Kidney epithelial cell (primary cell): Measurements from ENCODE around the gene TNPO1. TPM values are rescaled to one million over a fixed set of nuclear protein-coding genes. Genes with fewer than 3 reads are reported as not detected.
A peak's percentile ranks its signal among the peaks of the same experiment; 100 is the strongest.

Experiments
- DNase-seq: peaks from one replicate; pipeline ENCODE4 v3.0.0-alpha.2; 2010; ENCODE audit warnings: low read depth
- H3K27me3 ChIP-seq: 2 replicates; pipeline ENCODE4 v1.6.0; 2011; ENCODE audit warnings: low read length; ENCODE audit not compliant: control insufficient read depth, insufficient read depth
- H3K36me3 ChIP-seq: 2 replicates; pipeline ENCODE4 v1.5.1; 2011; ENCODE audit warnings: low read length; ENCODE audit not compliant: control insufficient read depth, insufficient read depth
- H3K4me3 ChIP-seq: 2 replicates; pipeline ENCODE4 v1.5.1; 2011; ENCODE audit warnings: low read depth, mild to moderate bottlenecking, control low read depth, low read length
- CTCF ChIP-seq: IDR thresholded peaks from 2 replicates; pipeline ENCODE4 v1.5.1; 2011; ENCODE audit warnings: mild to moderate bottlenecking, moderate library complexity, low read length, control low read depth, inconsistent platforms; ENCODE audit not compliant: insufficient read depth, poor library complexity, severe bottlenecking
- total RNA-seq: library from RNA; depleted of rRNA; stranded (reverse); fragments of >200 nt; gene quantifications from 2 replicates; pipeline ENCODE4 v1.2.3, GENCODE V29; 2015

The TNPO1 gene
- total RNA-seq, 1 donor from 2014 or later, result 118 TPM

GRCh38 chr5:72844218-72844603, 27.8 kb downstream of the TNPO1 start:
- H3K4me3 ChIP-seq, result no peak overlapping the region
- no peak for DNase-seq
- H3K36me3 ChIP-seq, result no peaks in the 10 kb centered on the region
- TF ChIP-seq CTCF, result no peak
- no peaks in the 10 kb centered on the region for H3K27me3 ChIP-seq

GRCh38 chr5:72845889-72846288, 29.4 kb downstream of the TNPO1 start:
- TF ChIP-seq CTCF, result no peak
- Histone ChIP-seq H3K36me3 (no peaks in the 10 kb centered on the region), H3K4me3 (no peak overlapping the region), H3K27me3 (no peaks in the 10 kb centered on the region)
- no peak for DNase-seq

DNA sequence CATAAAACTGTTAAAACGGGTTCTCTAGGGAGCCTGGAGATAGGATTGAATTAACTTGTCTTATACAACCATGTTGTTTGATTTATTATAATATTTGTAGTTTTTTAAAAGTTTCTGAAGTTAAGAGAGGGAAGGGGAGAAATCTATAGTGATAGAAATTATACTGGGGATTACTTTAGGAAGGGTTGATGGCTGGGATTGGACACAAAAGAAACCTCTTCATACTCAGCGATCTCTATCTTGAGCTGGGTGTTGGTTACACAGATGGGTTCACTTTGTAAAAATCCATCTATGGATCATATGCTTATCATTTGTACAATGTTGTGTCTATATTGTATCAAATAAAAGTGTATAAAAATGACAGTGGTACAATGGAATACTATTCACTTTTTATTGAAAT, 30.0 kb downstream of the TNPO1 start:
- DNase-seq, result no peak
- H3K27me3 ChIP-seq, result no peaks in the 10 kb centered on the region
- no peaks in the 10 kb centered on the region for H3K36me3 ChIP-seq
- no peak overlapping the region for H3K4me3 ChIP-seq
- TF ChIP-seq CTCF, result no peak

- no peaks in the 10 kb centered on the region for H3K36me3 ChIP-seq
- no peak for TF ChIP-seq CTCF
- DNase-seq, result no peak
- no peak overlapping the region for H3K4me3 ChIP-seq
- H3K27me3 ChIP-seq, result no peaks in the 10 kb centered on the region
Observed at GRCh38 chr5:72847439-72847838, 31.0 kb downstream of the TNPO1 start.

DNA sequence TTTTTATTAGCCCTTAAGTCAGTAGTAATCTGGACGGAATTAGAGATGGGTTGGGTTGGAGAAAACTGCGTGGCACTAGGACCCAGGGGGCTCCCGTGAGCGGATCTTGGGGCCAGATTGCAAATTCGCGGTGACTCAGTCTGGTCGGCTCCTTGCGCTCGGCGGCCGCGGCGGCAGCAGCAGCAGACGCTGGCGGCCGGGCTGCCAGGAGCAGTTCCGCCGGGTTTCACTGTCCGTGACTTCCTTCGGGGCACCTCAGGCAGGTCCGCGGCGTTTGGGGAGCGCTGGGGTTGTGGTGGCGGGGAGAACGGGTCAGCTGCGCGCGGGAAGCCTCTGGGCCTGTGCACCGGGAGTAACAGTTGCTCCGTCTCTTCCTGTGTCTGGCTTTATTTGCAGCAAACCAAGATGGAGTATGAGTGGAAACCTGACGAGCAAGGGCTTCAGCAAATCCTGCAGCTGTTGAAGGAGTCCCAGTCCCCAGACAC, 31.6 kb downstream of the TNPO1 start:
- no peak for TF ChIP-seq CTCF
- DNase-seq, result peak; percentile 63
- Histone ChIP-seq H3K4me3 (peak overlapping the region; percentile 56), H3K36me3 (no peaks in the 10 kb centered on the region), H3K27me3 (no peaks in the 10 kb centered on the region)
